ENCODE data around the gene PTH1R. TPM values are rescaled to one million over a fixed set of nuclear protein-coding genes. Genes with fewer than 3 reads are reported as not detected.

Gene PTH1R
- total RNA-seq, 1 donor from 2014 or later, result 14.5 TPM

DNA sequence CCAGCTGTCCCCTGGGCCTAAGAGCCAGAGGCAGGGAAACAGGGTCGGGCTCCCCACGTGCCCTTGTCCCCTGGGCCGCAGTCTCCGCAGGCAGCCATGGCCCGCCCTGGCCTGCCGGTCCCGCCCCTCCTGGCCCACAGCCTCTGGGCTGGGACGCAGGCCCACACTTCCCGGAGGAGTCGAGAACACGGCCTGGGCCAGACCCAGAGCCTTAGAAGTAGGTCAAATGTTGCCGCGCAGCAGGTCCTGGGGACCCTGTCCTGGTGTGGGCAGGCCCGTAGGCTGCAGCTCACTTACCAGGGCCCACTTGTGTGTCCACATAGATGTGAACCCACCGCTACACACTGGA, 10.0 kb upstream of the PTH1R start:
- ATAC-seq (peak; percentile 85 to 92), DNase-seq (peak; percentile 79)
- Histone ChIP-seq H3K4me1 (peaks cover 39% of the 10 kb centered on the region), H3K27ac (peak overlapping the region; percentile 39), H3K4me3 (no peak overlapping the region), H3K27me3 (ENCODE audit: low read depth) (no peaks in the 10 kb centered on the region), H3K36me3 (no peaks in the 10 kb centered on the region), H3K9me3 (no peaks in the 10 kb centered on the region)
- intact Hi-C loops (cut with DNase I), result no loop called here
- TF ChIP-seq, protein P1, sequence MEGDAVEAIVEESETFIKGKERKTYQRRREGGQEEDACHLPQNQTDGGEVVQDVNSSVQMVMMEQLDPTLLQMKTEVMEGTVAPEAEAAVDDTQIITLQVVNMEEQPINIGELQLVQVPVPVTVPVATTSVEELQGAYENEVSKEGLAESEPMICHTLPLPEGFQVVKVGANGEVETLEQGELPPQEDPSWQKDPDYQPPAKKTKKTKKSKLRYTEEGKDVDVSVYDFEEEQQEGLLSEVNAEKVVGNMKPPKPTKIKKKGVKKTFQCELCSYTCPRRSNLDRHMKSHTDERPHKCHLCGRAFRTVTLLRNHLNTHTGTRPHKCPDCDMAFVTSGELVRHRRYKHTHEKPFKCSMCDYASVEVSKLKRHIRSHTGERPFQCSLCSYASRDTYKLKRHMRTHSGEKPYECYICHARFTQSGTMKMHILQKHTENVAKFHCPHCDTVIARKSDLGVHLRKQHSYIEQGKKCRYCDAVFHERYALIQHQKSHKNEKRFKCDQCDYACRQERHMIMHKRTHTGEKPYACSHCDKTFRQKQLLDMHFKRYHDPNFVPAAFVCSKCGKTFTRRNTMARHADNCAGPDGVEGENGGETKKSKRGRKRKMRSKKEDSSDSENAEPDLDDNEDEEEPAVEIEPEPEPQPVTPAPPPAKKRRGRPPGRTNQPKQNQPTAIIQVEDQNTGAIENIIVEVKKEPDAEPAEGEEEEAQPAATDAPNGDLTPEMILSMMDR (IDR thresholded peaks at IDR 0.05), result no peak

DNA sequence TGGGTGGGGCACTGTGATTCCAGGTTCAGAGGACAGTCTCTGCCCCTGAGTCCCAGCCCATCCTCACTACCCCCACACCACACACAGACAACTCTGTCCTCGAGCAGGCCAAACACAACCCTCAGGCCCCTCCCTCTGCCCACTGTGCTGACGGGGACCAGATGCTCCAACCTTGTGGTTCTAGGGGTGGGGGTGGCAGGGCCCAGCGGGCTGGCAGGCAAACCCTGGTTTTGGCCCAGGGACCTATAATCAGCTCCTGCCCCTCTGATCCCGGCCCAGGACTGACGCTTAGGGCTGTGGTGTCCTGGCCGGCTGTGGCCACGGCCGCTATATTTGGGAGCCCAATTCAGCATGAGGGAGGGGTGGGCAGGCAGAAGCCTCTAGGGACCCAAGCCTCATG, 9.2 kb upstream of the PTH1R start:
- Histone ChIP-seq H3K4me3 (no peak overlapping the region), H3K27ac (peak overlapping the region; percentile 39), H3K9me3 (no peaks in the 10 kb centered on the region), H3K36me3 (no peaks in the 10 kb centered on the region), H3K27me3 (ENCODE audit: low read depth) (no peaks in the 10 kb centered on the region), H3K4me1 (peaks cover 39% of the 10 kb centered on the region)
- TF ChIP-seq, protein P1 (IDR thresholded peaks at IDR 0.05), result no peak
- ATAC-seq (no peak), DNase-seq (no peak)
- intact Hi-C loops (cut with DNase I), result no loop called here

DNA sequence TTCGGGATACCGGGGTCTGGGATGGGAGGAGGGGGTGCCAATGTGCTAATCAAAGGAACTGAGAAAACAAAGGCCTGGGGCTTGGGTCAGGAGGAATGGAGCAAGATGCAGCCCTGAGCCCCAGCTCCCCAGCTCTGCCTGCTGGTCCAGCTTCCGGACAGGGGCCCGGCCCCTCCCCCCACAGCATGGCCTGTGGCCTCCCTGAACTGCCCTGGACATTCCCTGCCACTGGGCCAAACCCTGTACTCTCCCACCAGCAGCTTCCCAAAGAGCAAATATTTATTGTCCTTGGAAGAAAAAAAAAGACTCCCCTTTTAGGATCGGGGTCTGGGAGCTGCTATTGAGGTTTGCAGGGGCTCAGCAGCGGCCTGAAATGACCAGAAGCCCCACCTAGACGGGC, 8.6 kb upstream of the PTH1R start:
- TF ChIP-seq, protein P1 (IDR thresholded peaks at IDR 0.05), result no peak
- H3K9me3 ChIP-seq, result no peaks in the 10 kb centered on the region
- intact Hi-C loops (cut with DNase I), result no loop called here
- ATAC-seq (no peak), DNase-seq (no peak)
- H3K27ac ChIP-seq, result no peak overlapping the region
- H3K4me1 ChIP-seq, result peaks cover 39% of the 10 kb centered on the region
- H3K4me3 ChIP-seq, result no peak overlapping the region
- no peaks in the 10 kb centered on the region for H3K36me3 ChIP-seq
- no peaks in the 10 kb centered on the region for H3K27me3 ChIP-seq (ENCODE audit: low read depth)

DNA sequence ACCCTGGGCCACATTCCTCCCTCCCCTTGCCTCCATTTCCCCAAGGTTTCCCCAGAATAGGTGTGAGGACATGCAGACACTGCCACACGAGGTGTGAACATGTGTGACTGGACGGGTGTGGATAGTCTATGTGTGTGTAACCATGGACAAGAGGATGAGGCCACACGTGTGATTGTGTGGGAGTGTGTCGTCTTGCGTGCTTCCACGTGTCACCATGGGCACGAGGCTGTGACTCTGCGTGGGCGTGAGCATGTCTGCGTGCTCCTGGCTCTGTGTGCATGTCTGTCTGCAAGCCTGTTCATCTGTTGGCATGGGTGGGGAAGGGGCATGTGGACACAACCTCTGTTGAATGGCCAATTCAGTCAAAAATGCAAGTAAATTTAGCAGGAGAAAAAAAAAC, 8.1 kb upstream of the PTH1R start:
- H3K27ac ChIP-seq, result no peak overlapping the region
- TF ChIP-seq, protein P1 (IDR thresholded peaks at IDR 0.05), result no peak
- H3K27me3 ChIP-seq (ENCODE audit: low read depth), result no peaks in the 10 kb centered on the region
- H3K36me3 ChIP-seq, result no peaks in the 10 kb centered on the region
- no peaks in the 10 kb centered on the region for H3K9me3 ChIP-seq
- DNase-seq (no peak), ATAC-seq (no peak)
- intact Hi-C loops (cut with DNase I), result no loop called here
- no peak overlapping the region for H3K4me3 ChIP-seq
- H3K4me1 ChIP-seq, result peaks cover 35% of the 10 kb centered on the region

DNA sequence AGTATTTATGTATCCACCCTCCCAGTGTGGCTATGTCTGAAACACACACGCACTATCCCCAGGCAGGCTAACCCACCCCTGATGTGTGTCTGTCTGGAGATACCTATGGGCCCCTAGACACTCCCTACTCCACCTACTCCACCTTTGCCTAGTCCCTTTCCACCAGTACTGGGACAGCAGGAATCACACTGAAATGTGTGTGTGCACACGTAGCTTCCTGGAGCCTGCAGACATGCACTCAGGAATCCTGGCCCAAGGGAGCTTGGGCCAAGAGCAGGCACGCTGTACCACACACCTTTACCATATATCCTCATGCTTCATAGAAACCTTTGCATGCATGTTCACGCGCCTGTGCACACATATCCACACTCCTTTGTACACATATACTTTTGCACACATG, 6.9 kb upstream of the PTH1R start:
- ATAC-seq (no peak), DNase-seq (no peak)
- intact Hi-C loops (cut with DNase I), result no loop called here
- no peaks in the 10 kb centered on the region for H3K9me3 ChIP-seq
- no peak overlapping the region for H3K4me3 ChIP-seq
- no peaks in the 10 kb centered on the region for H3K27me3 ChIP-seq (ENCODE audit: low read depth)
- H3K4me1 ChIP-seq, result peaks cover 25% of the 10 kb centered on the region
- H3K36me3 ChIP-seq, result no peaks in the 10 kb centered on the region
- no peak overlapping the region for H3K27ac ChIP-seq
- TF ChIP-seq, protein P1 (IDR thresholded peaks at IDR 0.05), result no peak

DNA sequence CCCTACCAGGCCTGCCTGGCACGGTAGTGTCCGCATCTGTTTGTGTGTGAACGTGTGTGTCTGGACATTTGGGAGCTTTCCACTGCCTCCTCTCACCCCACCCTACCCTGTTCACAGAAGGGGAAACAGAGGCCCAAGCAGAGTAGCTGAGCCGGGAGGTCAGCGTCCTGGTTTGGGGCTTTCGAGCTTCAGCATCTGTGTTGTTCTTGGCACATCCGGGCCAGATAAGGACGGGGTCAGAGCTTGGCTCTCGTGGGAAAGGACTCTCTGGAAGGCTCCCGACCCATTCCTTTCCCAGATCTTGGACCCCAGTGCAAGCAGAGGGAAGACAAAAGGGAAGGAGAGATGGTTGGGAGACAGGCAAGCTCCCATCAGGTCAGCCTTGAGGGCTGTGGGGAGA, 6.3 kb upstream of the PTH1R start:
- H3K4me3 ChIP-seq, result no peak overlapping the region
- no peaks in the 10 kb centered on the region for H3K27me3 ChIP-seq (ENCODE audit: low read depth)
- intact Hi-C loops (cut with DNase I), result no loop called here

More for the DNA sequence above, 6.3 kb upstream of the PTH1R start:
- no peak for DNase-seq
- no peaks in the 10 kb centered on the region for H3K9me3 ChIP-seq
- no peak overlapping the region for H3K27ac ChIP-seq
- H3K4me1 ChIP-seq, result peaks cover 25% of the 10 kb centered on the region
- TF ChIP-seq, protein P1 (IDR thresholded peaks at IDR 0.05), result no peak
- ATAC-seq, result no peak
- no peaks in the 10 kb centered on the region for H3K36me3 ChIP-seq
